ENCODE results near the gene BSN. TPM values are rescaled to one million over a fixed set of nuclear protein-coding genes. Genes with fewer than 3 reads are reported as not detected.

BSN gene
- total RNA-seq, 1 donor from 2014 or later = 0.46 TPM

- no peak for DNase-seq (ENCODE audit: low read depth)
- H3K4me3 ChIP-seq (ENCODE audit: low read depth, low read length) = no peak overlapping the region
- no peak for TF ChIP-seq CTCF (conservative IDR thresholded peaks at IDR 0.05; ENCODE audit: low read depth, low read length)
Measured at GRCh38 chr3:49650637-49651036, 96.4 kb downstream of the BSN start.

GRCh38 chr3:49652218-49652902, 98.1 kb downstream of the BSN start:
- TF ChIP-seq CTCF (conservative IDR thresholded peaks at IDR 0.05; ENCODE audit: low read depth, low read length) = no peak
- DNase-seq (ENCODE audit: low read depth) = no peak

GRCh38 chr3:49652903-49653415, 98.7 kb downstream of the BSN start:
- no peak overlapping the region for H3K4me3 ChIP-seq (ENCODE audit: low read depth, low read length)
- no peak for TF ChIP-seq CTCF (conservative IDR thresholded peaks at IDR 0.05; ENCODE audit: low read depth, low read length)
- no peak for DNase-seq (ENCODE audit: low read depth)

More at GRCh38 chr3:49652218-49652902, 98.1 kb downstream of the BSN start:
- no peak overlapping the region for H3K4me3 ChIP-seq (ENCODE audit: low read depth, low read length)

- no peak for TF ChIP-seq CTCF (conservative IDR thresholded peaks at IDR 0.05; ENCODE audit: low read depth, low read length)
- DNase-seq (ENCODE audit: low read depth) = no peak
- no peak overlapping the region for H3K4me3 ChIP-seq (ENCODE audit: low read depth, low read length)
Measured at GRCh38 chr3:49653621-49654020, 99.3 kb downstream of the BSN start.

GRCh38 chr3:49654176-49654825, 100.0 kb downstream of the BSN start:
- DNase-seq (ENCODE audit: low read depth) = no peak
- no peak for TF ChIP-seq CTCF (conservative IDR thresholded peaks at IDR 0.05; ENCODE audit: low read depth, low read length)
- no peak overlapping the region for H3K4me3 ChIP-seq (ENCODE audit: low read depth, low read length)

- no peak overlapping the region for H3K4me3 ChIP-seq (ENCODE audit: low read depth, low read length)
- DNase-seq (ENCODE audit: low read depth) = no peak
- no peak for TF ChIP-seq CTCF (conservative IDR thresholded peaks at IDR 0.05; ENCODE audit: low read depth, low read length)
Measured at GRCh38 chr3:49654955-49655556, 100.8 kb downstream of the BSN start.

Data from epithelial cell of proximal tubule (primary cell).